HCEC 1CT (cell line): ENCODE measurements around the gene RPE.

Source experiments
- DNase-seq: peaks from one replicate; pipeline ENCODE4 v3.0.0-alpha.2; 2017

The RPE gene

GRCh38 chr2:210003359-210003758 lies 921 bp downstream of the RPE start:
- no peak for DNase-seq

- no peak for DNase-seq
Observed at GRCh38 chr2:210004881-210005280, 2.4 kb downstream of the RPE start.

- DNase-seq: no peak
Observed at GRCh38 chr2:210007895-210008294, 5.5 kb downstream of the RPE start.

GRCh38 chr2:210009126-210009525 lies 6.7 kb downstream of the RPE start:
- no peak for DNase-seq

- no peak for DNase-seq
Observed at GRCh38 chr2:210009896-210010295, 7.5 kb downstream of the RPE start.

- DNase-seq: no peak
Observed at GRCh38 chr2:210020138-210020537, 17.7 kb downstream of the RPE start.

- no peak for DNase-seq
Observed at GRCh38 chr2:210022824-210023223, 20.4 kb downstream of the RPE start.

GRCh38 chr2:210027608-210028007 lies 25.2 kb downstream of the RPE start:
- DNase-seq: no peak

GRCh38 chr2:210028178-210028577 lies 25.7 kb downstream of the RPE start:
- DNase-seq: no peak

- no peak for DNase-seq
Observed at GRCh38 chr2:210034087-210034683, 31.7 kb downstream of the RPE start.

GRCh38 chr2:210035679-210036078 lies 33.2 kb downstream of the RPE start:
- no peak for DNase-seq

- DNase-seq: no peak
Observed at GRCh38 chr2:210038078-210038477, 35.6 kb downstream of the RPE start.

- DNase-seq: no peak
Observed at GRCh38 chr2:210046851-210047500, 44.5 kb downstream of the RPE start.

GRCh38 chr2:210049831-210050230 lies 47.4 kb downstream of the RPE start:
- no peak for DNase-seq

GRCh38 chr2:210050885-210051284 lies 48.4 kb downstream of the RPE start:
- no peak for DNase-seq

- DNase-seq: no peak
Observed at GRCh38 chr2:210054696-210055095, 52.3 kb downstream of the RPE start.

GRCh38 chr2:210055825-210056224 lies 53.4 kb downstream of the RPE start:
- no peak for DNase-seq

- no peak for DNase-seq
Observed at GRCh38 chr2:210063306-210063705, 60.9 kb downstream of the RPE start.
